GM12874 (cell line): ENCODE data around the gene PDP2.

ENCODE experiments used
- CTCF ChIP-seq: IDR thresholded peaks from 2 replicates; pipeline ENCODE4 v1.5.1; 2011; ENCODE audit warnings: low read depth, mild to moderate bottlenecking, control low read depth, low read length, moderate library complexity; ENCODE audit not compliant: insufficient read depth

PDP2 gene

DNA sequence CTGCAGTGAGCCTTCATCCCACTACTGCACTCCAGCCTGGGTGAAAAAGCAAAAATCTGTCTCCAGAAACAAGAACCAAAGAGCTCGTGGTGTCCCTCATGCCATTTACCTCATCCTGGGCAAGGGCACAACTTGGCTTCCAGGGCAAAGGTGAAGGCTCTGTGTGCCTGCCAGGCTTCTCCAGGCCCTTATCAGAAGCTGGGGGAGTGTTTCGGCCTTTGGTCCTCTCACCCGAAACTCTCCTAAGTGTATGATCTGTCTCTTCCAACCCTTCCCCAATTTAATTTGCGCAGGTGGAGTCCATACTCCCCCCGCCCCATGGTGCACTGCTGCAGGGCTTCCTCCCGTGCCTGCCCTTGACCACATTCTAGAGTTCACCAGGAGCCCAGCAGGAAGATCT lies 56.1 kb downstream of the PDP2 start:
- TF ChIP-seq CTCF = no peak

- TF ChIP-seq CTCF = no peak
Observed at GRCh38 chr16:66936889-66937554, 56.7 kb downstream of the PDP2 start.

DNA sequence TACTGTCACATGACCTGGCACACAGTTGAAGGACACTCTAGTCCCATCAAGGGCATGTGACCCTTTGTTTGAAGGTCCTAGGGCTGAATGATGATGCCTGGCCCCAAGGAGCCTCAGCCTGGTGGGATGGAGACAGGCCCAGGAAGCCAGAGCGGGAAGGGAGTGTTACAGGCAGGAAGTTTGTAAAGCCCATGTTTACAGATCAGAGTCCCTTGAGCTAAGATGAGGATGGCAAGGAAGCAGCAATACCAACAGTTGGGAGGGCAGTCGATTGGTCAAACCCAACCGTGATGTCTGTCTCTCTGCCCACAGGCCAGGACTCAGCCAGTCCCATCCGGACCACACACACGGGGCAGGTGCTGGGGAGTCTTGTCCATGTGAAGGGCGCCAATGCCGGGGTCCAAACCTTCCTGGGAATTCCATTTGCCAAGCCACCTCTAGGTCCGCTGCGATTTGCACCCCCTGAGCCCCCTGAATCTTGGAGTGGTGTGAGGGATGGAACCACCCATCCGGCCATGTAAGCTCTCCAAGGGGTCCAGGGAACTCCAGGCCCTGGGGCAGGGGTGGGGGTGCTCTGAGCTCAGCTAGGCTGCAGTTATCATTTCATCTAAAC lies 57.5 kb downstream of the PDP2 start:
- no peak for TF ChIP-seq CTCF

DNA sequence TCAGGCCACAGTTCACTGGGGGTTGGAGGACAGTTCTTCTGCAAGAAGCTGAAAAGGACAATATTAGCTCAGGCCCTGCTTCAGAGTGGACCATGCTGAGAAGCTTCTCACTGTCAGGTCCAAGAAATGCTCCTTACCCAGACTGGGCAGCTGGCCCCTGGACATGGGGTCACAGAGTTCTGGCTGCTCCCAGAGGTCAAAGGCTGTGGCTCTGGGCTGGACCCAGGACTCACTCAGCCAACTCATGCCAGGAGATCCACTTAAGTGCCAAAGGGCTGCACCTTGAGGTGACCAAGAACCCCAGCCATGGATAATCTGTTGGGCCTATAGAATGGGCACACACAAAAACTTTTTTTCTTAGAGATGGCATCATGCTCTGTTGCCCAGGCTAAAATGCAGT lies 59.1 kb downstream of the PDP2 start:
- TF ChIP-seq CTCF = no peak

DNA sequence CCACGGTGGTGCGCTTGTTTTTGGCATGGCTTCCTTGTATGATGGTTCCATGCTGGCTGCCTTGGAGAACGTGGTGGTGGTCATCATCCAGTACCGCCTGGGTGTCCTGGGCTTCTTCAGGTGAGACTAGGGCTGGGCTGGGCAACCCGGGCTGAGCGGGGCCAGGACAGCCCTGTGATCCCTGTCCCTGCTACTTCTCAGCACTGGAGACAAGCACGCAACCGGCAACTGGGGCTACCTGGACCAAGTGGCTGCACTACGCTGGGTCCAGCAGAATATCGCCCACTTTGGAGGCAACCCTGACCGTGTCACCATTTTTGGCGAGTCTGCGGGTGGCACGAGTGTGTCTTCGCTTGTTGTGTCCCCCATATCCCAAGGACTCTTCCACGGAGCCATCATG lies 59.9 kb downstream of the PDP2 start:
- TF ChIP-seq CTCF = no peak
